ENCODE data around the gene NMS. TPM values are rescaled to one million over a fixed set of nuclear protein-coding genes. Genes with fewer than 3 reads are reported as not detected.
"Not testable (repeated sequence)": the region's sequence is repeated elsewhere in the genome, so short reads cannot be mapped to it uniquely, and the experiment has no call there.

NMS gene
- total RNA-seq, 1 donor from 2014 or later, result not detected

DNA sequence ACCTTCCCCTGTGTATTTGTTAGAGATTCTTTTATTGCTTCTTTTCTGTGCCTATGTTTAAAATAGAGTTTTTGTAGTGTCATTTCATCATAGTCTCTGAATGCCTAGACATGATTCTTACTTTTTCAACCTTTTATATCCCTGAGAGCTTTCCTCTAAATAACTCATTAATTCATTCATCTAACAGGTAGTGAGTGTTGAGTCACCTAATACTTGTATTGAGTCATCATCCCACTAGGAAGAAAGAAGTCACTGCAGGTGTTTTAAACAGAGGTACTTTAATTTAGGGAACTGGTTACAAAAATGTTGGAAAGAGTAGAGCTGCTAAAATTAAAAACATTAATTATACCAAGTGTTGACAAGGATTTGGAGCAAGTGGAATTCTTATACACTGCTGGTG lies 18.5 kb upstream of the NMS start:
- Mint-ChIP-seq H3K4me1 (no peaks in the 10 kb centered on the region), H3K27ac (no peak overlapping the region), H3K27me3 (no peaks in the 10 kb centered on the region), H3K36me3 (ENCODE audit: low read depth) (no peaks in the 10 kb centered on the region), H3K9me3 (no peaks in the 10 kb centered on the region), H3K4me3 (no peak overlapping the region)
- no peak for DNase-seq
- intact Hi-C loops (cut with micrococcal nuclease), result no loop called here

GRCh38 chr2:100453853-100454252 lies 16.4 kb upstream of the NMS start:
- Mint-ChIP-seq H3K27ac (no peak overlapping the region), H3K36me3 (ENCODE audit: low read depth) (no peaks in the 10 kb centered on the region), H3K9me3 (no peaks in the 10 kb centered on the region), H3K4me1 (no peaks in the 10 kb centered on the region), H3K4me3 (no peak overlapping the region), H3K27me3 (no peaks in the 10 kb centered on the region)
- intact Hi-C loops (cut with micrococcal nuclease), result no loop called here
- no peak for DNase-seq

GRCh38 chr2:100456357-100456756 lies 13.9 kb upstream of the NMS start:
- intact Hi-C loops (cut with micrococcal nuclease); DNase-seq; H3K9me3 Mint-ChIP-seq; H3K27me3 Mint-ChIP-seq; H3K27ac Mint-ChIP-seq; H3K4me1 Mint-ChIP-seq; H3K36me3 Mint-ChIP-seq (ENCODE audit: low read depth); H3K4me3 Mint-ChIP-seq: not testable (repeated sequence)

DNA sequence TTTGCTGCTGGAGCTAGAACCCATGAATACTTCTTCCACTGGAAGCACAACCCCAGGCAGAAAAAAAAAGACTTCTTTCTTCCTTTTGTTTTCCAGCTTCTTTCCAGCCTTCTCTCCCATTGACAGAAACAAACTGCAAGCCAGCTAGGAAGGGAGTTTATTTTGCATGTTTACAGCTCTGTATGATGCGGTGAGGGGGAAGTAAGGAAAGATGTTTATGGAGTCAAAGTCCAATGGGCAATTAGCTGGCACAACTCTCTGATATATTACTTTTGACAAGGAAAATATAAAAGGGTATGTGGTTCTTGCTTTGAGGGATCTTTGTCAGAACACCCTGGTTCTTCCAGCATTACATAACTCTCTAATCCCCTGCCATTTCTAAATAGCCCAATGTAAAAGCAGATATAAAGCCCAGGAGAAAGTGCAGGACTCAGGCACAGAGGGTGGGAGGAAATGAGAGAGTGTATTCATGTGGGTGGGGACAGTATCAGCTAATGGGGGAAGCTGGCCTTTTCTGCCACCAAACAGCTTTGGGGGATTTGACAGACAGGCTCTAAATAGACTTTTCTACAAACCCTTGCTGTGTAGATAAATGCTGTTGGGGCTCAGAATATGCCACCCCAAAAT lies 9.3 kb upstream of the NMS start:
- H3K4me1 Mint-ChIP-seq, result no peaks in the 10 kb centered on the region
- no peaks in the 10 kb centered on the region for H3K36me3 Mint-ChIP-seq (ENCODE audit: low read depth)
- no peak overlapping the region for H3K4me3 Mint-ChIP-seq
- H3K27me3 Mint-ChIP-seq, result peaks cover 2% of the 10 kb centered on the region
- no peak for DNase-seq
- H3K9me3 Mint-ChIP-seq, result peaks cover 9% of the 10 kb centered on the region
- no peak overlapping the region for H3K27ac Mint-ChIP-seq
- intact Hi-C loops (cut with micrococcal nuclease), result no loop called here

DNA sequence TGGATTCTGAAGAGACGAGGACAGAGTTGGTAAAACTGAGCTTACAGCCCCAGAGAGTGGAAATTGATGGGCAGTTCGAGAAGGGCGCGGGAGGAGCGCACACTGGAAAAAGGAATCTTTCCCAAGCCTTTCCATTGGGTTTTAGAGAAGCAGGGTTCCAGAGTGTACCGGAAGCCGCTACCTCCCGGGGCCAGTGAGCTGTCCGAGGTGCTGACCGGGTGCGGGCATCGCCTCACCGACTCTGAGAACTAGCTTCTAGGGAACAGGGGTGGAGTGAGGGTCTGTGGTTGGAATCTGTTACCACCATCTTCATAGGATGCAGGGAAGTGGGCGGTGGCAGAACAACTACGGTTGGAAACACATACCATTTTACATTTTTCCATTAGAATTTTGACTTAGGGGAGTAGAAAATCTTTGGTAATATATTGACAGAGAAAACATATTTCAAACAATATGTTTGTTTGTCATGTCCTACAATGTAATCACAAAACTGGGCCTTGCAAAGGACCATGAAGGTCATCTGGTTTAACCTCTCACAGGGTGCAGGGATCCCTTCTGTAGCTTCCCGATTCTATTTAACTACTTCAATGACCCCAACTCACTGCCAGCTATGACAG lies 724 bp downstream of the NMS start:
- no peaks in the 10 kb centered on the region for H3K36me3 Mint-ChIP-seq (ENCODE audit: low read depth)
- H3K4me1 Mint-ChIP-seq, result no peaks in the 10 kb centered on the region
- H3K4me3 Mint-ChIP-seq, result no peak overlapping the region
- peak; percentile 69 for DNase-seq
- H3K27ac Mint-ChIP-seq, result no peak overlapping the region
- intact Hi-C loops (cut with micrococcal nuclease), result no loop called here
- no peaks in the 10 kb centered on the region for H3K9me3 Mint-ChIP-seq
- H3K27me3 Mint-ChIP-seq, result peaks cover 20% of the 10 kb centered on the region

DNA sequence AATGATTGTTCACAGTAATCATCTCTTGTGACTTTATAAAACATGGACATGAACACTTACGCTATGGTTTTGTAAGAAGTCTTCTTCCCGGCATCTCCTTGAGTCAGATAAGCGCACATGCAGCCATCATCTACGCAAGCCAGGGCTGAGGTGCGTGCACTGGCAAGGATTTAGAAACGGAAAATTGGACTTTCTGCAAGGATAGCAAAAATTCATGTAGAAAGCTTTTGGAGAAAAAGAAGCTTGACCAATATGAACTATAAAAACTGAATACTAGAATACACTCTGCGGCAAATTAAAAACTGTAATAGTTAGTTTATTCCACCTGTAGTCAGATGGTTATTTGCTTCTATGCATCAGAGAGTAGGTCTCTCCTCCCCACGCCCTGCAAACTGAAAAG lies 6.3 kb downstream of the NMS start:
- no peaks in the 10 kb centered on the region for H3K9me3 Mint-ChIP-seq
- no peak overlapping the region for H3K4me3 Mint-ChIP-seq
- no peaks in the 10 kb centered on the region for H3K36me3 Mint-ChIP-seq (ENCODE audit: low read depth)
- intact Hi-C loops (cut with micrococcal nuclease), result no loop called here
- no peak overlapping the region for H3K27ac Mint-ChIP-seq
- peaks cover 8% of the 10 kb centered on the region for H3K27me3 Mint-ChIP-seq
- no peaks in the 10 kb centered on the region for H3K4me1 Mint-ChIP-seq
- no peak for DNase-seq

DNA sequence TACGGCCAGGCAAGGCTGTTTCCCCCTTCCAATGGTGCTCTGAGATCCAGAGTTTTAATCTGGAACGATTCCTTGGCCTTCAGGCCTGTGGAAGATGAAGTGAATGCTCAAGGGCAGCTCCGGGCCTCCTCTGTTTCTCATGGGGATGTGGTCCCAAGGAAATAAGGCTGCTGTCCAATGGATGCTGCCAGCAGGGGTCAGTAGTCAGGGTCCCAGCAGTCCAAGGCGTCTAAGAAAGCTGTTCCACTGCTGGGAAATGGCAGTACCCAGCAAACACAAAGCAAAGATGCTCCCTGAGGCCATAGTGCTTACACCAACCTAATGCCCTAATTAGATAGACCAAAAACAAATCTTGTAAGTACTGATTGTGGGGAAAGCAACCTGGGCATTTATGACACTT lies 12.5 kb downstream of the NMS start:
- Mint-ChIP-seq H3K4me1 (no peaks in the 10 kb centered on the region), H3K27me3 (peaks cover 2% of the 10 kb centered on the region), H3K9me3 (no peaks in the 10 kb centered on the region), H3K36me3 (ENCODE audit: low read depth) (no peaks in the 10 kb centered on the region), H3K27ac (no peak overlapping the region), H3K4me3 (no peak overlapping the region)
- intact Hi-C loops (cut with micrococcal nuclease), result no loop called here
- no peak for DNase-seq

- DNase-seq, result no peak
- Mint-ChIP-seq H3K9me3 (no peaks in the 10 kb centered on the region), H3K4me3 (no peak overlapping the region), H3K27ac (no peak overlapping the region), H3K36me3 (ENCODE audit: low read depth) (no peaks in the 10 kb centered on the region), H3K4me1 (no peaks in the 10 kb centered on the region), H3K27me3 (peaks cover 2% of the 10 kb centered on the region)
- intact Hi-C loops (cut with micrococcal nuclease), result no loop called here
Measured at GRCh38 chr2:100483895-100484294, 13.6 kb downstream of the NMS start.

GRCh38 chr2:100484390-100484789 lies 14.1 kb downstream of the NMS start:
- DNase-seq, result no peak
- Mint-ChIP-seq H3K27me3 (peaks cover 2% of the 10 kb centered on the region), H3K27ac (no peak overlapping the region), H3K9me3 (no peaks in the 10 kb centered on the region), H3K4me1 (no peaks in the 10 kb centered on the region), H3K4me3 (no peak overlapping the region), H3K36me3 (ENCODE audit: low read depth) (no peaks in the 10 kb centered on the region)
- intact Hi-C loops (cut with micrococcal nuclease), result no loop called here

- Mint-ChIP-seq H3K27me3 (peaks cover 2% of the 10 kb centered on the region), H3K4me3 (no peak overlapping the region), H3K36me3 (ENCODE audit: low read depth) (no peaks in the 10 kb centered on the region), H3K9me3 (no peaks in the 10 kb centered on the region), H3K27ac (no peak overlapping the region), H3K4me1 (no peaks in the 10 kb centered on the region)
- intact Hi-C loops (cut with micrococcal nuclease), result no loop called here
- DNase-seq, result no peak
Measured at GRCh38 chr2:100485396-100485795, 15.1 kb downstream of the NMS start.

DNA sequence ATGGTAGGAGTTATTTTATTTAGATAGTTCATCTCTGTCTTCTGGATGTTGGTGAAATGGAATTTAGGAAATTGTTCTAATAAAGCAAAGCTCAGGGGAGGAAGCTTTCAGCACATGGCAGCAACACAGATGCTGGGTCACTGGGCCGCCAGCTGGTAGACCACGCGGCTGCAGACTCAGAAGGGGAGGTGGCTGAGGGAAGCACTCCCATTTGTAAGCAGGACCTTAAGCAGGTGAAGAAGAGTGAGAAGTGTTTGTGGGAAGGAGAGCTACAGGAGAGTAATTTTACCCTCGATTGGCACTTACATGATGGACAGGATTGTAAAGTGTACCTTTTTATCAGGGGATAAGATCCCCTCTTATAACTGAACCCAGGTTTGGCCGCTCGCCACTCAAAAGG lies 24.4 kb downstream of the NMS start:
- Mint-ChIP-seq H3K27me3 (peaks cover 9% of the 10 kb centered on the region), H3K27ac (no peak overlapping the region), H3K4me1 (no peaks in the 10 kb centered on the region), H3K36me3 (ENCODE audit: low read depth) (no peaks in the 10 kb centered on the region), H3K9me3 (peaks cover 4% of the 10 kb centered on the region), H3K4me3 (no peak overlapping the region)
- intact Hi-C loops (cut with micrococcal nuclease), result no loop called here
- no peak for DNase-seq

GRCh38 chr2:100502782-100503181 lies 32.5 kb downstream of the NMS start:
- no peaks in the 10 kb centered on the region for H3K36me3 Mint-ChIP-seq (ENCODE audit: low read depth)
- peaks cover 10% of the 10 kb centered on the region for H3K27me3 Mint-ChIP-seq
- no peak for DNase-seq
- peaks cover 22% of the 10 kb centered on the region for H3K9me3 Mint-ChIP-seq
- no peak overlapping the region for H3K27ac Mint-ChIP-seq
- no peak overlapping the region for H3K4me3 Mint-ChIP-seq
- intact Hi-C loops (cut with micrococcal nuclease), result no loop called here
- no peaks in the 10 kb centered on the region for H3K4me1 Mint-ChIP-seq

DNA sequence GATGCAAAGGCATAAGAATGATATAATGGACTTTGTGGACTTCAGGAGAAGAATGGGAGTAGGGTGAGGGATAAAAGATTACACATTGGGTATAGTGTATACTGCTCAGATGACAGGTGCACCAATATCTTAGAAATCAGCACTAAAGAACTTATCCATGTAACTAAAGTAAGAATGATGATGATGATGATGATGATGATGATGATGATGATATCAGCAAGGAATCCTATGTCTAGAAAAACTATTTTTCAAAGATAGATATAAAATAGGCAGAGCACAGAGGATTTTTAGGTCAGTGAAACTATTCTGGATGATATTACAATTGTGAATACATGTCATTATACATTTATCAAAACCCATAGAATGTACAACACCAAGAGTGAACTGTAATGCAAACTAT lies 34.3 kb downstream of the NMS start:
- DNase-seq, result no peak
- intact Hi-C loops (cut with micrococcal nuclease), result no loop called here
- Mint-ChIP-seq H3K27me3 (peaks cover 12% of the 10 kb centered on the region), H3K4me1 (no peaks in the 10 kb centered on the region), H3K27ac (no peak overlapping the region), H3K4me3 (no peak overlapping the region), H3K9me3 (peaks cover 28% of the 10 kb centered on the region), H3K36me3 (ENCODE audit: low read depth) (no peaks in the 10 kb centered on the region)

DNA sequence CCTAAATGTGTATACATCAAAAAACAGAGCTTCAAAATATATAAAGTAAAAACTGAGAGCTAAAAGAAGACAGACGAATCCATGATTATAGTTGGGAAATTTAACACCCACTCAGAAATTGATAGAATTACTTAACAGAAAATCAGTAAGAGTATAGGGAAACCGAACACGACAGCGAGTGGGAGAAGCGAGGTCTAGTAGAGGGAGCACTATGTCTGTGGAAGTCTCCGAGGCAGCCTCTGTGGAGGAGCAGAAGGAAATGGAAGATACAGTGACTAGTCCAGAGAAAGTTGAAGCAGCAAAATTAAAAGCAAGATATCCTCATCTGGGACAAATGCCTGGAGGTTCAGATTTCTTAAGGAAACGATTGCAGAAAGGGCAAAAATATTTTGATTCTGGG lies 38.8 kb downstream of the NMS start:
- H3K27ac Mint-ChIP-seq, result no peak overlapping the region
- DNase-seq, result no peak
- H3K27me3 Mint-ChIP-seq, result peaks cover 12% of the 10 kb centered on the region
- intact Hi-C loops (cut with micrococcal nuclease), result no loop called here
- no peaks in the 10 kb centered on the region for H3K36me3 Mint-ChIP-seq (ENCODE audit: low read depth)
- no peak overlapping the region for H3K4me3 Mint-ChIP-seq
- peaks cover 12% of the 10 kb centered on the region for H3K9me3 Mint-ChIP-seq
- no peaks in the 10 kb centered on the region for H3K4me1 Mint-ChIP-seq

GRCh38 chr2:100513650-100514049 lies 43.4 kb downstream of the NMS start:
- Mint-ChIP-seq H3K27me3 (peaks cover 13% of the 10 kb centered on the region), H3K4me1 (no peaks in the 10 kb centered on the region)
- intact Hi-C loops (cut with micrococcal nuclease), result no loop called here

More at GRCh38 chr2:100513650-100514049, 43.4 kb downstream of the NMS start:
- Mint-ChIP-seq H3K27ac (no peak overlapping the region), H3K4me3 (no peak overlapping the region), H3K9me3 (peaks cover 4% of the 10 kb centered on the region), H3K36me3 (ENCODE audit: low read depth) (no peaks in the 10 kb centered on the region)
- DNase-seq, result no peak
